Measurements from ENCODE around the gene FAM168A. TPM values are rescaled to one million over a fixed set of nuclear protein-coding genes. Genes with fewer than 3 reads are reported as not detected.

FAM168A gene
- polyA plus RNA-seq, 3 donors from 2014 or later, result 1.3 to 3.1 (median 1.3) TPM

DNA sequence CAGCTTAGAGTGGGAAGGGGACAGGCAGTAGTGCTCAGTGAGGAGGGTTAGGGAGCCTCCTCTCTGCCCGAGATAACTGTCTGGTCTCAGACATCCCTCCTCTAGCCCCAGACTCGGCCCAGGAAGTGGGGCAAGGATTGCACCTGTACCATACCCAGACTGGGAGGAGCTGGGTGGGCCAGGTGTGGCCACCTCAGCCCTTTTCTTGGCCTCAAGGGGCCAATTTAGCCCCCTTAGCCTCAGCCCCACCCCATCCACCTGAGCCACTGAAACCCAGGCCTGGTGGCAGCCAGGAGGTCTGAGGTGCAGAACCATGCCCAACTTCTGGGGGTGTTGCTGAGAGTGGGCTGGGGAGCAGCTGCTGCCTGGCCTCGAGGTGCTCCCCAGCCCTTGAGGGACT lies 215.2 kb downstream of the FAM168A start:
- peaks cover 30 to 49% (median 39%) of the 10 kb centered on the region in 3 donors for H3K27me3 Mint-ChIP-seq (ENCODE audit: low read depth in 3 of 3)
- no peak for DNase-seq
- H3K4me1 Mint-ChIP-seq, result peaks cover 47 to 64% of the 10 kb centered on the region in 2 donors
- no peaks in the 10 kb centered on the region for H3K9me3 Mint-ChIP-seq
- peak overlapping the region in 2 of 6 donors; percentile 28 to 67 for H3K27ac Mint-ChIP-seq
- H3K36me3 Mint-ChIP-seq, result no peaks in the 10 kb centered on the region
- no peak overlapping the region for H3K4me3 Mint-ChIP-seq

DNA sequence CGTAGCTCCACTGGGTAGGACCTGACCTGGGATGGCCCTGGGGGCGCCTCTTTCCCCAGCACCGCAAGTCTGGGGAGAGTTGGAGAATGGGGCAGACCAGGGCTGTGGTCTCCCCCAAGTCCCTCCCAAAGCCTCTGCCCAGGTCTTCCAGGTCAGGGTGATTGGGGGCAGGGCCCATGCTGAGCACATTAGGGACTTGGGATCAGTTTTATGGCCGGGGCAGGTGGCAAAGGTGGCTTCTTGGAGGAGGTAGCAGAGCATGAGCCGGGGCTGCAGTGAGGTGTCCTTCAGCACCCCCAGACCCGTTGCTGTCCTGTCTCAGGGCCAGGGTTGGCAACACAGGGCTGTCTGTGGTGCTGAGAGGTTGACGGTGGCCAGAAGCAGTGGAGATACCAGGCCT lies 215.7 kb downstream of the FAM168A start:
- H3K9me3 Mint-ChIP-seq, result no peaks in the 10 kb centered on the region
- DNase-seq, result no peak
- peak overlapping the region in 2 of 6 donors; percentile 27 to 76 for H3K27ac Mint-ChIP-seq
- H3K4me3 Mint-ChIP-seq, result no peak overlapping the region
- H3K4me1 Mint-ChIP-seq, result peaks cover 48 to 65% of the 10 kb centered on the region in 2 donors
- H3K36me3 Mint-ChIP-seq, result no peaks in the 10 kb centered on the region
- peaks cover 32 to 51% (median 41%) of the 10 kb centered on the region in 3 donors for H3K27me3 Mint-ChIP-seq (ENCODE audit: low read depth in 3 of 3)

DNA sequence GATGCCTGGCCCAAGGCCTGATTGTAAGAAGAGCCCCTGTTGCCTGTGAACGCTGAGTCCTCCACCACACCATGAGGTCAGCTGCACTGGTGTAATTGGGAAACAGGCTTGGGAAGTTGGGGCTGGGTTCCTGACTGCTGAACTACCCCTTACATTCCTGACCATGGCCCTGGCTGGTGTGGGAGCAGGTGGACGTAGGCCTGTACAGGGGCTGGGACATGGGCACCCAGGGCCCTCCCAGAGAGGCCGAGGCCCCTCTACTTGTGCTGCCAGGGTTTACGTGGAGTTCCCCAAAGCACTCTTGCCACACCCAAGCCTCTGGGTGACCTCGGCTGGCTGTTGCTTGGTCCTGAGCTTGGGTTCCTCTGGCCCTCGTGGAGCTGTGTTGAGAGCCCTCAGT lies 216.3 kb downstream of the FAM168A start:
- Mint-ChIP-seq H3K9me3 (no peaks in the 10 kb centered on the region), H3K36me3 (no peaks in the 10 kb centered on the region), H3K4me3 (no peak overlapping the region), H3K4me1 (peaks cover 47 to 63% of the 10 kb centered on the region in 2 donors), H3K27ac (no peak overlapping the region), H3K27me3 (ENCODE audit: low read depth in 3 of 3) (peaks cover 33 to 52% (median 41%) of the 10 kb centered on the region in 3 donors)
- DNase-seq, result no peak

- no peaks in the 10 kb centered on the region for H3K9me3 Mint-ChIP-seq
- H3K27me3 Mint-ChIP-seq (ENCODE audit: low read depth in 3 of 3), result peaks cover 33 to 56% (median 37%) of the 10 kb centered on the region in 3 donors
- H3K4me1 Mint-ChIP-seq, result peaks cover 40 to 57% of the 10 kb centered on the region in 2 donors
- no peak for DNase-seq
- H3K27ac Mint-ChIP-seq, result peak overlapping the region in 2 of 6 donors; percentile 49 to 99
- H3K36me3 Mint-ChIP-seq, result no peaks in the 10 kb centered on the region
- no peak overlapping the region for H3K4me3 Mint-ChIP-seq
Observed at GRCh38 chr11:73380897-73381410, 217.0 kb downstream of the FAM168A start.

- peaks cover 30 to 60% (median 36%) of the 10 kb centered on the region in 3 donors for H3K27me3 Mint-ChIP-seq (ENCODE audit: low read depth in 3 of 3)
- H3K4me1 Mint-ChIP-seq, result peaks cover 34 to 57% of the 10 kb centered on the region in 2 donors
- no peaks in the 10 kb centered on the region for H3K9me3 Mint-ChIP-seq
- DNase-seq, result no peak
- H3K36me3 Mint-ChIP-seq, result no peaks in the 10 kb centered on the region
- H3K27ac Mint-ChIP-seq, result peak overlapping the region in 1 of 6 donors; percentile 99
- H3K4me3 Mint-ChIP-seq, result no peak overlapping the region
Observed at GRCh38 chr11:73380331-73380730, 217.6 kb downstream of the FAM168A start.

- Mint-ChIP-seq H3K4me1 (peaks cover 24 to 48% of the 10 kb centered on the region in 2 donors), H3K9me3 (no peaks in the 10 kb centered on the region), H3K4me3 (peak overlapping the region in 4 of 5 donors; percentile 14 to 71 (median 32)), H3K36me3 (no peaks in the 10 kb centered on the region), H3K27me3 (ENCODE audit: low read depth in 3 of 3) (peaks cover 20 to 53% (median 28%) of the 10 kb centered on the region in 3 donors), H3K27ac (peak overlapping the region; percentile 18 to 99 (median 88))
- DNase-seq, result no peak
Observed at GRCh38 chr11:73379189-73379880, 218.6 kb downstream of the FAM168A start.

DNA sequence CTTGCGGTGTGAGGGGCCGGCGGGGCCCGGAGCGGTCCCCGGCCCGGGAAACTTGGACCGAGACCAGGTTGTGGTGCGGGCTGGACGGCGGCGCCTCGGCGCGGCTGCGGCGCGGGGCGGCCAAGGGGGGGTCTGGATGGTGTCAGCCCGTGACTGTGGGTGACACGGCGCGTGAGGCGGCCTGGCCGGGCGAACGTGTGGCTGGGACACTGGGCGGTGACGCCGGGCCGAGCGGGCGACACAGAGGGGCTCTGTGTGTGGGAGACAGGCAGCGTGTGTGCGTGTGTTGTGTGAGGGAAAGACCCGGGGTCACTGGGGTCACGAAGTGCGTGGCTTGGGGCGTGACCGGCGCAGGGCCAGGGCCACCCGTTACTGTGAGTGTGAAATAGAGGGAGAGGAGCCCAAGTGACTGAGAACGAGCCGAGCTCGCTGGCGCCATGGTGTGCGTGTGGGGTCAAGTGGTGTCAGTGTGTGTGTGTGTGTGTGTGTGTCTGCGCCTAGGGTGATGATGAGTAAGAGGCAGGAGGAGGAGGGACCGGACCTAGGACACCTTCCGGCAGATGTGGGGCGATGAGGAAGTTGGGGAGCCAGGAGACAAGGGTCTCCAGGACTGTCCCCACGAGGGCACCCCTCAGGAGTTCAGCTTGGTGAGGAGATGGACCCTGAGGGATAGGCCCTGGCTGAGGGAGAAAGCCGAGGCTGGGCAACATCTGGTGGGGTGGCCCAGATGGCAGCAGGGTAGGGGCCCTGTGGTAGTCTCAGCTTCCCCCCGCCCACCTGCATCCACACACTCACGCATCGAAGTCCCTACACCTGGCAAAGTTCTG lies 220.9 kb downstream of the FAM168A start:
- Mint-ChIP-seq H3K4me1 (peaks cover 18 to 34% of the 10 kb centered on the region in 2 donors), H3K27ac (peak overlapping the region; percentile 89 to 100 (median 98)), H3K9me3 (no peaks in the 10 kb centered on the region), H3K27me3 (ENCODE audit: low read depth in 3 of 3) (peaks cover 17 to 46% (median 21%) of the 10 kb centered on the region in 3 donors), H3K4me3 (peak overlapping the region; percentile 85 to 96 (median 91)), H3K36me3 (no peaks in the 10 kb centered on the region)
- peak; percentile 87 to 88 (median 88) for DNase-seq

DNA sequence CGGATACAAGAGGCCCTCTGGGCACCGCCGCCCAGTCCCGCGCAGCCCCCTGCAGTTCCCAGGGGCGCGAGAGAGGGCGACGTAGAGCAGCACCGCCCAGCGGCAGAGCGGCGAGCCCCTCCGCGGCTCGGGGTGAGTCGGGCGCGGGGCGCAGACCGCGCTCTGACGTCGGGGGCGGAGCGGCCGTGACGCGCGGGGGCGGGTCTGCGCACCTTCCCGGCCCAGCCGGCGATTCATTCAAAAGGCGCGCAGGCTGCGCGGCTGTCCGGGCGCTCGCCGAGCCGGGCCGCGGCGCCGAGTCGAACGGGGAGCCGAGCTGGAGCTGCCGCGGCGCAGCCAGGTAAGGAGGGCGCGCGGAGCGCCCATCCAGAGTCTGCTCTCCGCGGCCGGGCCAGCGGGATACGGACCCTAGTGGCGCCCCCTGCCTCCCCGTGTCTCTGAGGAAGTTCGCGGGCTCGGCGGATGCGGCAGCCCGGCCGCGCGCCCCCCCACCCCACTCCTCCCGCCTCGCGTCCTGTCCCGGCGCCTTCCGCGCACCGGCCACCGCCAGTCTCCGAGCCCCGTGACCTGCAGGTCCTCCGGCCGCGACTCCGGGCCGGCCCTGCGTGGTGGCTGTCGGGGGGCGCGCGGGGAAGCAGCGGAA lies 221.6 kb downstream of the FAM168A start, which contains the start of gene RELT:
RELT (plus strand) TSS at position 240 of the 643 bp plus-strand sequence. CDS start 12,738 bp downstream, outside the sequence.
- peak; percentile 96 to 97 (median 96) for DNase-seq
- H3K4me1 Mint-ChIP-seq, result peaks cover 18 to 34% of the 10 kb centered on the region in 2 donors
- H3K27me3 Mint-ChIP-seq (ENCODE audit: low read depth in 3 of 3), result peaks cover 16 to 45% (median 19%) of the 10 kb centered on the region in 3 donors
- H3K36me3 Mint-ChIP-seq, result no peaks in the 10 kb centered on the region
- no peaks in the 10 kb centered on the region for H3K9me3 Mint-ChIP-seq
- peak within 1 kb of the TSS; percentile 85 to 96 (median 91) for H3K4me3 Mint-ChIP-seq
- peak within 1 kb of the TSS; percentile 89 to 100 (median 98) for H3K27ac Mint-ChIP-seq

DNA sequence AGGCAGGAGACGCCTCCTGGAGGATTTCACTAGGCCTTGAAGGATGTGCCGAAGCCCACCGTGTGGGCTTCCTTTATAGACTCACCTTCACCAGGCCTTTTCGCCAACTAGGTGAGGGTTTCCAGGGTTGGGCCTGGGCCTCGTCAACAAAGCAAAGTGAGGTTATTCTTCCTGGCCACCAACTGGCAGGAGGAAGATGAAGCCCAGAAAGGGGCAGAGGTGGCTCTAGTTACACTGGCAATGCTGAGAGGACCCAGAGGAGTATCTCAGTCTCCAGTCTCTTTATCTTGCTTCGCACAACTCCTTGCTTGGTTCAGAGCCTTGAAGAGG lies 222.1 kb downstream of the FAM168A start:
- H3K4me3 Mint-ChIP-seq, result peak overlapping the region; percentile 57 to 91 (median 77)
- peaks cover 15 to 41% (median 15%) of the 10 kb centered on the region in 3 donors for H3K27me3 Mint-ChIP-seq (ENCODE audit: low read depth in 3 of 3)
- no peak for DNase-seq
- H3K9me3 Mint-ChIP-seq, result no peaks in the 10 kb centered on the region
- H3K36me3 Mint-ChIP-seq, result no peaks in the 10 kb centered on the region
- H3K4me1 Mint-ChIP-seq, result peaks cover 18 to 32% of the 10 kb centered on the region in 2 donors
- H3K27ac Mint-ChIP-seq, result peak overlapping the region; percentile 78 to 99 (median 92)

- H3K27ac Mint-ChIP-seq, result peak overlapping the region in 4 of 6 donors; percentile 7 to 99 (median 87)
- peaks cover 18 to 31% of the 10 kb centered on the region in 2 donors for H3K4me1 Mint-ChIP-seq
- no peak for DNase-seq
- no peaks in the 10 kb centered on the region for H3K36me3 Mint-ChIP-seq
- H3K4me3 Mint-ChIP-seq, result no peak overlapping the region
- peaks cover 13 to 34% (median 13%) of the 10 kb centered on the region in 3 donors for H3K27me3 Mint-ChIP-seq (ENCODE audit: low read depth in 3 of 3)
- no peaks in the 10 kb centered on the region for H3K9me3 Mint-ChIP-seq
Observed at GRCh38 chr11:73374151-73374550, 223.8 kb downstream of the FAM168A start.

- H3K4me1 Mint-ChIP-seq, result peaks cover 9 to 21% of the 10 kb centered on the region in 2 donors
- H3K9me3 Mint-ChIP-seq, result no peaks in the 10 kb centered on the region
- H3K27me3 Mint-ChIP-seq (ENCODE audit: low read depth in 3 of 3), result peaks cover 7 to 21% (median 9%) of the 10 kb centered on the region in 3 donors
- H3K27ac Mint-ChIP-seq, result peak overlapping the region in 3 of 6 donors; percentile 53 to 80 (median 70)
- no peaks in the 10 kb centered on the region for H3K36me3 Mint-ChIP-seq
- DNase-seq, result no peak
- H3K4me3 Mint-ChIP-seq, result no peak overlapping the region
Observed at GRCh38 chr11:73372375-73372993, 225.4 kb downstream of the FAM168A start.

DNA sequence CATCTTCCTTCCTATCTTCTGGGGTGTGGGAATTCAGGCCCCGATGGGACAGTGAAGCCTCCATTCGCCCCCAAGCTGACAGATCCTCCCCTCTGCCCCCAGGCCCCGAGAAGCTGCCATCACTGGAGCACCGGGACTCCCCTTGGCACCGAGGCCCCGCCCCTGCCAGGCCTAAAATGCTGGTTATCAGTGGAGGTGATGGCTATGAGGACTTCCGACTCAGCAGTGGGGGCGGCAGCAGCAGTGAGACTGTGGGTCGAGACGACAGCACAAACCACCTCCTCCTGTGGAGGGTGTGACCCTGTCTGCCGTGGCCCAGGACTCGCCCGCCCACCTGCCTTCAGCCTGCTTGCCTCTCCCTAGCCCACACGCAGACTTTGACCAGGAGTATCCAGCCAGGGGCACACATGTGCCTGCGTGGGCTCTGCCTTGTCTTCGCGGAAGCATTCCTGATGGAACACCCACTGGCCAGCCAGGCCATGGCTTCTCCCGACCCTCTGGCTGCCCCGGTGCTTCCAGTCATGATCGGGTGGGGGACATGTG lies 230.4 kb downstream of the FAM168A start:
- H3K27me3 Mint-ChIP-seq (ENCODE audit: low read depth in 3 of 3), result peaks cover 0 to 5% (median 3%) of the 10 kb centered on the region in 3 donors
- peaks cover 21 to 28% of the 10 kb centered on the region in 2 donors for H3K4me1 Mint-ChIP-seq
- DNase-seq, result no peak
- no peaks in the 10 kb centered on the region for H3K9me3 Mint-ChIP-seq
- H3K27ac Mint-ChIP-seq, result peak overlapping the region in 5 of 6 donors; percentile 87 to 99 (median 96)
- no peaks in the 10 kb centered on the region for H3K36me3 Mint-ChIP-seq
- H3K4me3 Mint-ChIP-seq, result peak overlapping the region in 1 of 5 donors; percentile 79
